ENCODE data around the gene TMEM38B.

- TF ChIP-seq ZFP30 (CRISPR knock-in tag; IDR thresholded peaks at IDR 0.05) = no peak
- TF ChIP-seq POU6F1 (CRISPR knock-in tag; IDR thresholded peaks at IDR 0.05; ENCODE audit: borderline replicate concordance, low read depth) = no peak
- TF ChIP-seq RARB (CRISPR knock-in tag; IDR thresholded peaks at IDR 0.05) = no peak
- no peak for TF ChIP-seq OSR1 (CRISPR knock-in tag; IDR thresholded peaks at IDR 0.05)
- TF ChIP-seq, protein P1, sequence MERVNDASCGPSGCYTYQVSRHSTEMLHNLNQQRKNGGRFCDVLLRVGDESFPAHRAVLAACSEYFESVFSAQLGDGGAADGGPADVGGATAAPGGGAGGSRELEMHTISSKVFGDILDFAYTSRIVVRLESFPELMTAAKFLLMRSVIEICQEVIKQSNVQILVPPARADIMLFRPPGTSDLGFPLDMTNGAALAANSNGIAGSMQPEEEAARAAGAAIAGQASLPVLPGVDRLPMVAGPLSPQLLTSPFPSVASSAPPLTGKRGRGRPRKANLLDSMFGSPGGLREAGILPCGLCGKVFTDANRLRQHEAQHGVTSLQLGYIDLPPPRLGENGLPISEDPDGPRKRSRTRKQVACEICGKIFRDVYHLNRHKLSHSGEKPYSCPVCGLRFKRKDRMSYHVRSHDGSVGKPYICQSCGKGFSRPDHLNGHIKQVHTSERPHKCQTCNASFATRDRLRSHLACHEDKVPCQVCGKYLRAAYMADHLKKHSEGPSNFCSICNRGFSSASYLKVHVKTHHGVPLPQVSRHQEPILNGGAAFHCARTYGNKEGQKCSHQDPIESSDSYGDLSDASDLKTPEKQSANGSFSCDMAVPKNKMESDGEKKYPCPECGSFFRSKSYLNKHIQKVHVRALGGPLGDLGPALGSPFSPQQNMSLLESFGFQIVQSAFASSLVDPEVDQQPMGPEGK (CRISPR knock-in tag; IDR thresholded peaks at IDR 0.05; ENCODE audit: borderline replicate concordance) = no peak
- no peak for TF ChIP-seq TOX (CRISPR knock-in tag; IDR thresholded peaks at IDR 0.05; ENCODE audit: borderline replicate concordance)
- no peak for TF ChIP-seq GLIS3 (CRISPR knock-in tag; IDR thresholded peaks at IDR 0.05)
- no peak for TF ChIP-seq ZNF70 (CRISPR knock-in tag; IDR thresholded peaks at IDR 0.05)
- no peak for TF ChIP-seq ZNF8 (CRISPR knock-in tag; IDR thresholded peaks at IDR 0.05)
Measured at GRCh38 chr9:105694190-105694847, at the start of gene TMEM38B.
